OCI-LY1 (cell line): ENCODE results near the gene ATP1A4.
"Not testable (repeated sequence)": the region's sequence is repeated elsewhere in the genome, so short reads cannot be mapped to it uniquely, and the experiment has no call there.

Source experiments
- H2AFZ ChIP-seq: fragments of 200-600 bp; sonication (generic), shearing (Covaris generic); 2 replicates; pipeline ENCODE4 v1.6.0; 2014; ENCODE audit warnings: antibody characterized with exemption, mild to moderate bottlenecking, low read length
- H3F3A ChIP-seq: fragments of 200-600 bp; sonication (generic), shearing (Covaris generic); 2 replicates; pipeline ENCODE4 v1.6.0; 2014; ENCODE audit warnings: mild to moderate bottlenecking, antibody characterized with exemption, low read length, moderate library complexity; ENCODE audit not compliant: insufficient read depth
- H3K27ac ChIP-seq: fragments of 200-600 bp; sonication (generic); 2 replicates; pipeline ENCODE4 v1.5.1; 2014; ENCODE audit warnings: low read length, mixed run types, mild to moderate bottlenecking, low read depth; ENCODE audit not compliant: poor library complexity, severe bottlenecking
- H3K27me3 ChIP-seq: fragments of 200-600 bp; sonication (generic); 2 replicates; pipeline ENCODE4 v1.6.0; 2014; ENCODE audit warnings: antibody characterized with exemption, mild to moderate bottlenecking, low read length, moderate library complexity; ENCODE audit not compliant: insufficient read depth
- H3K36me3 ChIP-seq: fragments of 200-600 bp; sonication (generic); 2 replicates; pipeline ENCODE4 v1.6.1; 2014; ENCODE audit warnings: mild to moderate bottlenecking, antibody characterized with exemption, low read length, moderate library complexity, mixed read lengths; ENCODE audit not compliant: insufficient read depth
- H3K4me1 ChIP-seq: fragments of 200-600 bp; sonication (generic); 2 replicates; pipeline ENCODE4 v1.5.1; 2014; ENCODE audit warnings: mild to moderate bottlenecking, low read length, moderate library complexity; ENCODE audit not compliant: insufficient read depth, severe bottlenecking
- H3K4me2 ChIP-seq: fragments of 200-600 bp; sonication (generic), shearing (Covaris generic); 2 replicates; pipeline ENCODE4 v1.6.1; 2014; ENCODE audit warnings: low read length
- H3K4me3 ChIP-seq: fragments of 200-600 bp; sonication (generic); 2 replicates; pipeline ENCODE4 v1.5.1; 2014; ENCODE audit warnings: low read length, low read depth, mild to moderate bottlenecking, mixed read lengths; ENCODE audit not compliant: poor library complexity, severe bottlenecking
- H3K79me2 ChIP-seq: fragments of 200-600 bp; shearing (Covaris generic); 2 replicates; pipeline ENCODE4 v1.6.1; 2016; ENCODE audit warnings: mixed run types, low read length, mixed read lengths; ENCODE audit not compliant: insufficient read depth
- H3K9ac ChIP-seq: fragments of 200-600 bp; sonication (generic), shearing (Covaris generic); 2 replicates; pipeline ENCODE4 v1.6.1; 2014; ENCODE audit warnings: mild to moderate bottlenecking, low read length, mixed read lengths
- H3K9me2 ChIP-seq: fragments of 200-600 bp; sonication (generic), shearing (Covaris generic); 2 replicates; pipeline ENCODE4 v1.6.1; 2014; ENCODE audit warnings: low read depth, mild to moderate bottlenecking, low read length, mixed read lengths
- H3K9me3 ChIP-seq: fragments of 200-600 bp; shearing (Covaris generic); 2 replicates; pipeline ENCODE4 v1.6.1; 2014; ENCODE audit warnings: low read length, mixed read lengths
- H4K20me1 ChIP-seq: fragments of 200-600 bp; sonication (generic), shearing (Covaris generic); 2 replicates; pipeline ENCODE4 v1.6.0; 2016; ENCODE audit warnings: mild to moderate bottlenecking, low read length; ENCODE audit not compliant: insufficient read depth
- EZH2 ChIP-seq: fragments of 200-600 bp; sonication (generic), shearing (Covaris generic); IDR thresholded peaks from 2 replicates; pipeline ENCODE4 v1.8.0; 2017; ENCODE audit warnings: borderline replicate concordance, mixed run types, mild to moderate bottlenecking, antibody characterized with exemption, low read length, moderate library complexity, mixed read lengths
- TF ChIP-seq, protein P1 (sequence below): fragments of 200-600 bp; sonication (generic), shearing (Covaris generic); IDR thresholded peaks from 2 replicates; pipeline ENCODE4 v1.5.1; 2017; ENCODE audit warnings: mild to moderate bottlenecking, antibody characterized with exemption, low read length, moderate library complexity, mixed read lengths

ATP1A4 gene

DNA sequence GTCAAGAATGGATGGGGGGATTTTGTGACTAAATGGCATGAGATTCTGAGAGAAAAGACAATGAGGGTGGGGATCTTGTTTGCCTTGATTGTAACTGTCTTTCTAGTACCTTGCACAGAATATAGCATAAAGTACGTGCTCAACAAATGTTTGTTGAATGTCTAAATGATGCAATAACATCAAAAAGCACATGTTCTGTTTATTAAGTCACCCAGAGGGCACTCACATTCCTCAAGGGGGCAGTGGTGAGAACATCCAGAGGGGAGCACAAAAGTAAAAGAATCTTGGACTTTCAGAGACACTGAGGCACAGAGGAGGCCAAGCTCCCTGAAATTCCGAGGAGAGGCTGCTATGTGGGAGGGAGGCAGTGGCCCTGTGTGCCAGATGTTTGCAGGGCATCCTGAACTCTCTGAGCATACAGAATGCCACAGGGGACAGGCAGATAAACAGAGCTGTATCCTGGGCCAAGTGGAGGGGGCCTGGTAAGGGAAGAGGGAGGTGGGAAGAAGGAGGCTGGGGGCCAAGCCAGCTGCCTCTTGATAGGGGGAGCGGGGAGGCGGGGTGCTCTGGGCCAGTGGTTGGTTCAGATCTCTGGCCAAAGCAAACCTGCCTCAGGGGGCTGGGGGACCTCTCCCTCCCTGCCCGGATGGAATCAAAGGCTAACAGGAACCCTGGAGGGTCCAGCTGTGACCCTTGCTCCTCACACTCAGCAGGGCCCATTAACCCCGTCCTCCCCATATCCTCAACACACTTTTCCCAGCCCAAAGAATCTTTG lies 42.3 kb upstream of the ATP1A4 start:
- Histone ChIP-seq H3K4me1 (no peaks in the 10 kb centered on the region), H3K4me2 (no peak overlapping the region), H3K9me3 (no peaks in the 10 kb centered on the region), H4K20me1 (no peaks in the 10 kb centered on the region), H3K4me3 (no peak overlapping the region), H3K36me3 (no peaks in the 10 kb centered on the region), H3K27ac (no peak overlapping the region), H3F3A (no peaks in the 10 kb centered on the region), H2AFZ (no peak overlapping the region), H3K9ac (no peak overlapping the region), H3K79me2 (no peaks in the 10 kb centered on the region), H3K9me2 (no peaks in the 10 kb centered on the region), H3K27me3 (no peaks in the 10 kb centered on the region; the same call in 1 of the 2 replicates)
- TF ChIP-seq EZH2: no peak
- TF ChIP-seq, protein P1, sequence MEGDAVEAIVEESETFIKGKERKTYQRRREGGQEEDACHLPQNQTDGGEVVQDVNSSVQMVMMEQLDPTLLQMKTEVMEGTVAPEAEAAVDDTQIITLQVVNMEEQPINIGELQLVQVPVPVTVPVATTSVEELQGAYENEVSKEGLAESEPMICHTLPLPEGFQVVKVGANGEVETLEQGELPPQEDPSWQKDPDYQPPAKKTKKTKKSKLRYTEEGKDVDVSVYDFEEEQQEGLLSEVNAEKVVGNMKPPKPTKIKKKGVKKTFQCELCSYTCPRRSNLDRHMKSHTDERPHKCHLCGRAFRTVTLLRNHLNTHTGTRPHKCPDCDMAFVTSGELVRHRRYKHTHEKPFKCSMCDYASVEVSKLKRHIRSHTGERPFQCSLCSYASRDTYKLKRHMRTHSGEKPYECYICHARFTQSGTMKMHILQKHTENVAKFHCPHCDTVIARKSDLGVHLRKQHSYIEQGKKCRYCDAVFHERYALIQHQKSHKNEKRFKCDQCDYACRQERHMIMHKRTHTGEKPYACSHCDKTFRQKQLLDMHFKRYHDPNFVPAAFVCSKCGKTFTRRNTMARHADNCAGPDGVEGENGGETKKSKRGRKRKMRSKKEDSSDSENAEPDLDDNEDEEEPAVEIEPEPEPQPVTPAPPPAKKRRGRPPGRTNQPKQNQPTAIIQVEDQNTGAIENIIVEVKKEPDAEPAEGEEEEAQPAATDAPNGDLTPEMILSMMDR: peak; percentile 59

DNA sequence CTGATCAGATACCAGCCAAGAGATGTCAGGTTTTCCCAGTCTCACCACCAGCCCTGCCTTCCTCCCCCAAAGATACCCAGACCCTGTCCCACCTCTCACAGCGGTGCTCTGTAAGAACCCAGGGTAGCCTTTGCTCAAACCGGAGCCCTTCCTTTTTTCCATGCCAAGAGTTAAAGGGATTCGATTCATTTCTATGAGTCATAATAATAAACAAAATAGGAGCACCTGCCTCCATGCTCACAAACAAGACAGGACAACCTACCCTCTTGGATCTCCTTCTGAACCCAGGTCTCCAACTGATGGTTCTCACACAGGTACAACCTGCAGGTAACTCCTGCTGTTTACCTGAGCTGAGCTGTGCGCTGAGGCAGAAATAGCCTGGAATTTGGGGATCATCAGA lies 41.7 kb upstream of the ATP1A4 start:
- no peak overlapping the region for H3K9ac ChIP-seq
- no peak for TF ChIP-seq EZH2
- TF ChIP-seq, protein P1: no peak
- no peaks in the 10 kb centered on the region for H4K20me1 ChIP-seq
- no peaks in the 10 kb centered on the region for H3K79me2 ChIP-seq
- H3K4me3 ChIP-seq: no peak overlapping the region
- H3K4me2 ChIP-seq: no peak overlapping the region
- H3K36me3 ChIP-seq: no peaks in the 10 kb centered on the region
- peaks cover 3% of the 10 kb centered on the region; the same call in 1 of the 2 replicates for H3K27me3 ChIP-seq
- H2AFZ ChIP-seq: no peak overlapping the region
- no peaks in the 10 kb centered on the region for H3F3A ChIP-seq
- no peak overlapping the region for H3K27ac ChIP-seq
- no peaks in the 10 kb centered on the region for H3K9me3 ChIP-seq
- H3K4me1 ChIP-seq: no peaks in the 10 kb centered on the region
- no peaks in the 10 kb centered on the region for H3K9me2 ChIP-seq

DNA sequence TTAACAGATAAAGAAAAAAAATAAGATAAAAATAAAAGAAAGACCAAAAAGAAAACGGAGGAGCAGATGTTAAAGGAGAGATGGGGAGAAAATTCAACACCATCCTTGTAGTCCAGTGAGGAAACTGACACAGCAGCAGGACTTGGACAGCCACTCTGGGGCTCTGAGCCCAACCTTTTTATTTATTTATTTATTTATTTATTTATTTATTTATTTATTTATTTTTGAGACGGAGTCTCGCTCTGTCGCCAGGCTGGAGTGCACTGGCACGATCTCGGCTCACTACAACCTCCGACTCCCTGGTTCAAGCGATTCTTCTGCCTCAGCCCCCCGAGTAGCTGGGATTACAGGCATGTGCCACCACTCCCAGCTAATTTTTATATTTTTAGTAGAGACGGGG lies 39.9 kb upstream of the ATP1A4 start:
- peaks cover 11% of the 10 kb centered on the region; the same call in 1 of the 2 replicates for H3K27me3 ChIP-seq
- not testable (repeated sequence) for H3K79me2 ChIP-seq, H3K9ac ChIP-seq, H4K20me1 ChIP-seq, H3K4me3 ChIP-seq, H3K9me2 ChIP-seq, H3K36me3 ChIP-seq, H2AFZ ChIP-seq, H3K4me1 ChIP-seq, H3K27ac ChIP-seq, H3K4me2 ChIP-seq, H3K9me3 ChIP-seq, H3F3A ChIP-seq

DNA sequence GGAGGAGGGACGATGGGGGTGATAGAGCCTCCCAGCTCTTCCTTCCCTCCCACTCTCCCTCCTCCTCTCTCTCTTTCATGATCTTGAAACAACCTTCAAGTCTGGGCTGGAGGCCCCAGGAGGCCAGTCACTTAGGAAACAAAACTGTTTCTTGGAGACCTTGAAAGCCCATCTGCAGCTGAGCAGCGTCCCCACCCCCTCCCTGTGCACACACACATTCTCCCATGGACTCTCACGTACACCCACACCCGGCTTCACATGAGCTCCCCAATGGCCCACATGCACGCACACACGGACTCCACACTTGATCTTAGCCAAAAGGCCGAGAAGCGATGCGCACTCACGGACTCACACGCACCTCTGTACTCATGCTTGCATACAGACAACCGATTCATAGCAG lies 39.0 kb upstream of the ATP1A4 start:
- Histone ChIP-seq H4K20me1 (no peaks in the 10 kb centered on the region), H3K4me3 (no peak overlapping the region), H3K4me1 (no peaks in the 10 kb centered on the region), H3K27ac (no peak overlapping the region), H3K9me3 (no peaks in the 10 kb centered on the region), H2AFZ (no peak overlapping the region), H3K79me2 (no peaks in the 10 kb centered on the region), H3K36me3 (no peaks in the 10 kb centered on the region), H3K9ac (no peak overlapping the region), H3K4me2 (no peak overlapping the region), H3K9me2 (no peaks in the 10 kb centered on the region), H3K27me3 (peaks cover 11% of the 10 kb centered on the region; the same call in 1 of the 2 replicates), H3F3A (no peaks in the 10 kb centered on the region)
- no peak for TF ChIP-seq EZH2
- TF ChIP-seq, protein P1: no peak
